K562 (cell line): Measurements from ENCODE around the gene ZNF385D. TPM values are rescaled to one million over a fixed set of nuclear protein-coding genes. Genes with fewer than 3 reads are reported as not detected.
"Not testable (repeated sequence)": the region's sequence is repeated elsewhere in the genome, so short reads cannot be mapped to it uniquely, and the experiment has no call there.

Source experiments
- ATAC-seq: fragments of 200-7000 bp; cut with Tn5 transposase; 3 replicates; pipeline ENCODE4 v1.9.1; 2020; ENCODE audit warnings: moderate library complexity
- BruUV-seq: library from RNA; stranded (reverse); fragments of 400-500 nt; replicated peaks from 2 replicates; lab custom pipeline; 2021; lab: Mats Ljungman, UMichigan
- CTCF ChIA-PET: fragments of 300-600 bp; formaldehyde crosslinking; extraction: SDS; loops from one replicate; lab custom pipeline; 2021; ENCODE audit warnings: low intra/inter-chr PET ratio; lab: Yijun Ruan, JAX
- POLR2A ChIA-PET: fragments of 300-600, 350-650 bp; sonication (Branson Sonifier 250); formaldehyde crosslinking; extraction: SDS; loops from one replicate; lab custom pipeline; 2021; ENCODE audit warnings: antibody characterized with exemption, inconsistent platforms; lab: Yijun Ruan, JAX
- DNase-seq, 4 experiments: peaks; one replicate each; pipeline versions ENCODE4 v3.0.0 to v3.0.0-alpha.2; 2011 to 2018; ENCODE audit warnings: low spot score in 3 of 4, mixed read lengths in 3 of 4; ENCODE audit errors: extremely low read depth in 1 of 4
- FAIRE-seq: peaks from 2 replicates; lab custom pipeline; 2011; peaks lifted over from hg19 to GRCh38; lab: Jason Lieb, UNC
- H2AFZ ChIP-seq: 2 replicates; pipeline ENCODE4 v1.6.0; 2011; ENCODE audit warnings: low read depth, low read length, control low read depth, inconsistent platforms
- H3K27ac ChIP-seq: fragments of 200-600 bp; 3 replicates; pipeline ENCODE4 v1.8.0; 2011; ENCODE audit warnings: low read depth, mild to moderate bottlenecking, control low read depth, inconsistent platforms, low read length, moderate library complexity, mixed read lengths; ENCODE audit errors: extremely low read depth
- H3K27me3 ChIP-seq, 2 experiments: fragments of 300-600 bp in 1 of 2; 2 replicates in 1 of 2; 3 replicates in 1 of 2; pipeline versions ENCODE4 v1.6.0 to v1.8.0; 2011; ENCODE audit warnings: inconsistent platforms in 2 of 2, low read length in 2 of 2, mild to moderate bottlenecking in 1 of 2, mixed read lengths in 1 of 2, moderate library complexity in 1 of 2; ENCODE audit not compliant: control insufficient read depth in 2 of 2, insufficient read depth in 2 of 2
- H3K36me3 ChIP-seq: fragments of 300-600 bp; 3 replicates; pipeline ENCODE4 v1.8.0; 2011; ENCODE audit warnings: mild to moderate bottlenecking, low read length, inconsistent platforms; ENCODE audit not compliant: control insufficient read depth, insufficient read depth
- H3K4me1 ChIP-seq, 2 experiments: fragments of 200-600 bp in 1 of 2; replicated peaks in 1 of 2; 2 replicates in 1 of 2; 3 replicates in 1 of 2; pipeline versions ENCODE4 v1.5.1 to v1.8.0; 2011; ENCODE audit warnings: inconsistent platforms in 2 of 2, low read length in 2 of 2, mild to moderate bottlenecking in 1 of 2, mixed read lengths in 1 of 2, moderate library complexity in 1 of 2; ENCODE audit not compliant: control insufficient read depth in 2 of 2, insufficient read depth in 2 of 2
- H3K4me2 ChIP-seq: 2 replicates; pipeline ENCODE4 v1.6.1; 2011; ENCODE audit warnings: low read length, control low read depth, inconsistent platforms, mixed read lengths; ENCODE audit not compliant: insufficient read depth
- H3K4me3 ChIP-seq: fragments of 200-600 bp; sonication (generic), shearing (Covaris generic); 2 replicates; pipeline ENCODE4 v1.5.1; 2016; ENCODE audit warnings: control low read depth, inconsistent platforms
- H3K79me2 ChIP-seq: fragments of 200-600 bp; 3 replicates; pipeline ENCODE4 v1.8.0; 2011; ENCODE audit warnings: low read length, inconsistent platforms; ENCODE audit not compliant: control insufficient read depth, insufficient read depth
- H3K9ac ChIP-seq, 2 experiments: 2 replicates each; pipeline versions ENCODE4 v1.6.0 to v1.6.1; 2011; ENCODE audit warnings: low read depth in 2 of 2, low read length in 2 of 2, control low read depth in 1 of 2, inconsistent platforms in 1 of 2, mild to moderate bottlenecking in 1 of 2, mixed read lengths in 1 of 2; ENCODE audit not compliant: insufficient read depth in 1 of 2
- H3K9me1 ChIP-seq: one replicate; pipeline ENCODE4 v1.6.0; 2011; ENCODE audit warnings: inconsistent platforms, mild to moderate bottlenecking, low read length, moderate library complexity; ENCODE audit not compliant: control insufficient read depth, insufficient read depth
- H3K9me3 ChIP-seq: replicated peaks from 2 replicates; pipeline ENCODE4 v1.5.1; 2011; ENCODE audit warnings: low read depth, low read length, inconsistent platforms; ENCODE audit not compliant: control insufficient read depth, insufficient read depth
- H4K20me1 ChIP-seq: replicated peaks from 2 replicates; pipeline ENCODE4 v1.6.1; 2011; ENCODE audit warnings: low read length, inconsistent platforms, mixed read lengths; ENCODE audit not compliant: control insufficient read depth, insufficient read depth
- SMAD1 ChIP-seq: fragments of 150-350 bp; IDR thresholded peaks from 2 replicates; pipeline ENCODE4 v1.6.1; 2014; ENCODE audit warnings: low read length, low read depth; ENCODE audit not compliant: partially characterized antibody
- SMAD4 ChIP-seq: fragments of 250-450 bp; sonication (Bioruptor Pico); conservative IDR thresholded peaks from 2 replicates; pipeline ENCODE4 v1.8.0; 2021; ENCODE audit warnings: inconsistent platforms, mild to moderate bottlenecking, moderate library complexity
- SMC3 ChIP-seq: conservative IDR thresholded peaks from 2 replicates; pipeline ENCODE4 v1.6.1; 2011; ENCODE audit warnings: low read depth, low read length, improper control_type of control experiment; ENCODE audit not compliant: insufficient read depth
- TEAD1 ChIP-seq, 2 experiments: fragments of 450-650 bp in 1 of 2; sonication (generic) in 1 of 2; formaldehyde crosslinking; IDR thresholded peaks; 2 replicates each; pipeline versions ENCODE4 v1.4.0 to v1.8.0; 2020 to 2022; ENCODE audit warnings: mild to moderate bottlenecking in 2 of 2, missing genetic modification reagents in 1 of 2
- ZFX ChIP-seq: sonication (generic); formaldehyde crosslinking; IDR thresholded peaks from 2 replicates; pipeline ENCODE4 v1.8.0; 2022; ENCODE audit warnings: mild to moderate bottlenecking, missing genetic modification reagents, moderate library complexity
- WGBS: fragments of 100-300 bp; shearing (Covaris generic); methylation state at CpG from one replicate; pipeline ENCODE4 v1.1.6; 2016; ENCODE audit warnings: low coverage, mixed read lengths; ENCODE audit not compliant: insufficient coverage; ENCODE audit errors: missing lambda C conversion rate; 5-methylcytosine and 5-hydroxymethylcytosine counted together
- in situ Hi-C: fragments of 300-500 bp; cut with MboI; formaldehyde crosslinking; loops from 4 replicates; pipeline ENCODE4 v1.15.0; 2018; ENCODE audit warnings: inconsistent platforms, mixed read lengths
- intact Hi-C: fragments of 100-400 bp; cut with micrococcal nuclease; formaldehyde crosslinking; loops from 2 replicates; pipeline ENCODE4 v1.14.2; 2022
- polyA plus RNA-seq, 8 experiments: library from polyadenylated mRNA; depleted of rRNA in 4 of 8; stranded (reverse) in 5 of 8; unstranded in 3 of 8; fragments of >200 nt; fragmentation: Nextera tagmentation in 2 of 8; fragmentation: Illumina TruSeq in 1 of 8; extraction: Ambion mirVana in 2 of 8; extraction: Trizol in 1 of 8; gene quantifications; 2 replicates each; pipeline versions ENCODE4 v1.2.1 to v1.2.3, GENCODE V29; 2011 to 2014; ENCODE audit warnings: inconsistent platforms in 1 of 8, missing spikeins in 1 of 8
- total RNA-seq, 7 experiments: library from RNA; depleted of rRNA in 6 of 7; stranded (reverse); fragments of >200 nt in 6 of 7; fragmentation: Illumina TruSeq in 2 of 7; extraction: Trizol in 2 of 7; gene quantifications; 2 replicates each; pipeline versions ENCODE4 v1.2.1 to v1.2.3, GENCODE V29; 2011 to 2021; ENCODE audit warnings: low replicate concordance in 1 of 7

ZNF385D gene
- total and polyA plus RNA-seq, 9 of the 15 experiments (the other 6 are each of a cell fraction or from before 2014, with no cell fraction given): 0.14 to 1.7 (median 0.51) TPM

GRCh38 chr3:21486024-21486935 is 264.7 kb downstream of the ZNF385D start:
- ATAC-seq, in situ Hi-C loops, H3K4me2 ChIP-seq, H3K9me1 ChIP-seq, H4K20me1 ChIP-seq, H3K9me3 ChIP-seq, DNase-seq, H3K4me3 ChIP-seq, POLR2A ChIA-PET, H3K9ac ChIP-seq, H2AFZ ChIP-seq, intact Hi-C loops, H3K27ac ChIP-seq, H3K4me1 ChIP-seq, H3K79me2 ChIP-seq, H3K36me3 ChIP-seq, H3K27me3 ChIP-seq, BruUV-seq, FAIRE-seq: not testable (repeated sequence)
- CTCF ChIA-PET: interaction anchor here (0.6 kb wide), 1 partner anchor 1031 kb away, joined by 3 read pairs; no protein-coding TSS in a partner anchor
- 4% methylated on average over 1 of the region's 4 CpGs for WGBS

DNA sequence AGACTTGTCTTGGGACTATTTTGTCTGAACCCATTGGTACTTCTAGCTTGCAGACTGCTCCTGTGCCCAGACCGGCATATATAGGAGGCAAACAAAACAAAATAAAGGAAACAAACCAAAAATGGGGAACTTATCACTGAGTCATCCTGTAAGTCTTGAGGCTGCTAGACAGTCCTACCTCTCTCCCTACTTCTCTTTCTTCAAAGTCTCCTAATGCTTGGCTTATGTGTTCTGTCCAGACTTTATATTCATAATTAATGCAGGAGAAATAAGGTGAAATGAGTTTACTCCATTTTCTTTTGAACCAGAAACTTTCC is 266.2 kb downstream of the ZNF385D start:
- no peaks in the 10 kb centered on the region for H3K9me1 ChIP-seq
- no peak for TF ChIP-seq TEAD1 (CRISPR knock-in tag; IDR thresholded peaks at IDR 0.05)
- TF ChIP-seq SMAD4 (CRISPR knock-in tag): no peak
- no peak for TF ChIP-seq ZFX (CRISPR knock-in tag)
- TF ChIP-seq SMAD1: no peak
- TF ChIP-seq SMC3: no peak
- no peaks in the 10 kb centered on the region; a peak in 1 of 5 replicates for H3K4me1 ChIP-seq
- DNase-seq: no peak
- ChIA-PET CTCF (interaction anchor here (1.5 kb wide), 1 partner anchor 973 kb away, joined by 4 read pairs; no protein-coding TSS in a partner anchor), POLR2A (no interaction called here)
- no peak overlapping the region for H3K9ac ChIP-seq
- intact Hi-C loops: loop anchor here (1.0 to 5.0 kb wide), 3 partner anchors 66 to 1144 kb away; no protein-coding TSS in a partner anchor
- peak overlapping the region; percentile 36; the same call in 1 of the 2 replicates for H2AFZ ChIP-seq
- no peak overlapping the region for H3K27ac ChIP-seq
- no TSS peak for BruUV-seq
- WGBS: 11% methylated on average over 1 of the region's 1 CpG
- no peaks in the 10 kb centered on the region; the same call in 1 of the 2 replicates for H3K9me3 ChIP-seq
- no peaks in the 10 kb centered on the region for H3K27me3 ChIP-seq
- H3K79me2 ChIP-seq: no peaks in the 10 kb centered on the region
- H3K4me2 ChIP-seq: no peak overlapping the region
- H3K36me3 ChIP-seq: no peaks in the 10 kb centered on the region
- no peak for FAIRE-seq
- in situ Hi-C loops: no loop called here
- no peak for ATAC-seq
- no peaks in the 10 kb centered on the region for H4K20me1 ChIP-seq
- no peak overlapping the region for H3K4me3 ChIP-seq
